DOHH2 (cell line): ENCODE data around the gene BMX.

Experiments used
- H3F3A ChIP-seq: fragments of 200-600 bp; sonication (generic), shearing (Covaris generic); 2 replicates; pipeline ENCODE4 v1.6.0; 2016; ENCODE audit warnings: antibody characterized with exemption, mild to moderate bottlenecking; ENCODE audit not compliant: control insufficient read depth, insufficient read depth
- H3K27ac ChIP-seq: fragments of 200-600 bp; sonication (generic); 2 replicates; pipeline ENCODE4 v1.5.1; 2014; ENCODE audit warnings: low read depth, mild to moderate bottlenecking, low read length, moderate library complexity
- H3K27me3 ChIP-seq: fragments of 200-600 bp; sonication (generic); 2 replicates; pipeline ENCODE4 v1.6.1; 2014; ENCODE audit warnings: mild to moderate bottlenecking, low read length, mixed read lengths; ENCODE audit not compliant: control insufficient read depth
- H3K36me3 ChIP-seq: fragments of 200-600 bp; sonication (generic); 2 replicates; pipeline ENCODE4 v1.6.1; 2014; ENCODE audit warnings: mild to moderate bottlenecking, low read length, moderate library complexity, mixed read lengths; ENCODE audit not compliant: control insufficient read depth
- H3K4me1 ChIP-seq: fragments of 200-600 bp; sonication (generic); 2 replicates; pipeline ENCODE4 v1.6.1; 2014; ENCODE audit warnings: mild to moderate bottlenecking, low read length, mixed read lengths; ENCODE audit not compliant: control insufficient read depth
- H3K4me2 ChIP-seq: fragments of 200-600 bp; sonication (generic); 2 replicates; pipeline ENCODE4 v1.6.0; 2014; ENCODE audit warnings: mild to moderate bottlenecking, low read length, moderate library complexity
- H3K4me3 ChIP-seq: fragments of 200-600 bp; sonication (generic); 2 replicates; pipeline ENCODE4 v1.5.1; 2014; ENCODE audit warnings: mild to moderate bottlenecking, low read length, mixed read lengths
- H3K79me2 ChIP-seq: fragments of 200-600 bp; sonication (generic); 2 replicates; pipeline ENCODE4 v1.6.1; 2014; ENCODE audit warnings: mild to moderate bottlenecking, low read length, mixed read lengths; ENCODE audit not compliant: control insufficient read depth
- H3K9me2 ChIP-seq: fragments of 200-600 bp; sonication (generic); replicated peaks from 2 replicates; pipeline ENCODE4 v1.6.1; 2014; ENCODE audit warnings: mild to moderate bottlenecking, low read length, mixed read lengths; ENCODE audit not compliant: control insufficient read depth
- H3K9me3 ChIP-seq: fragments of 200-600 bp; sonication (generic); 2 replicates; pipeline ENCODE4 v1.6.1; 2014; ENCODE audit warnings: antibody characterized with exemption, low read length, mixed read lengths; ENCODE audit not compliant: control insufficient read depth, insufficient read depth
- H4K20me1 ChIP-seq: fragments of 200-600 bp; sonication (generic); 2 replicates; pipeline ENCODE4 v1.6.0; 2014; ENCODE audit warnings: low read depth, mild to moderate bottlenecking, antibody characterized with exemption, low read length, moderate library complexity; ENCODE audit not compliant: control insufficient read depth, insufficient read depth
- CTCF ChIP-seq: fragments of 200-600 bp; sonication (generic); IDR thresholded peaks from one replicate; pipeline ENCODE4 v1.5.1; 2014; ENCODE audit warnings: antibody characterized with exemption, mild to moderate bottlenecking, low read depth, low read length; ENCODE audit not compliant: poor library complexity, severe bottlenecking
- EZH2phosphoT487 ChIP-seq: fragments of 200-600 bp; sonication (generic); IDR thresholded peaks from 2 replicates; pipeline ENCODE4 v1.6.1; 2017; ENCODE audit warnings: borderline replicate concordance, mild to moderate bottlenecking, antibody characterized with exemption, low read length, moderate library complexity, mixed read lengths

The BMX gene

GRCh38 chrX:15515931-15516330 lies 15.3 kb downstream of the BMX start:
- H3K36me3 ChIP-seq: no peaks in the 10 kb centered on the region
- H3K9me3 ChIP-seq: no peaks in the 10 kb centered on the region
- no peaks in the 10 kb centered on the region for H3F3A ChIP-seq
- H3K79me2 ChIP-seq: no peaks in the 10 kb centered on the region
- H3K9me2 ChIP-seq: no peaks in the 10 kb centered on the region
- H3K4me1 ChIP-seq: no peaks in the 10 kb centered on the region
- TF ChIP-seq EZH2phosphoT487 (no peak), CTCF (no peak)
- H3K4me2 ChIP-seq: no peak overlapping the region
- no peaks in the 10 kb centered on the region for H4K20me1 ChIP-seq
- no peak overlapping the region for H3K27ac ChIP-seq
- H3K27me3 ChIP-seq: no peaks in the 10 kb centered on the region
- no peak overlapping the region for H3K4me3 ChIP-seq

GRCh38 chrX:15522464-15522863 lies 21.9 kb downstream of the BMX start:
- no peaks in the 10 kb centered on the region for H4K20me1 ChIP-seq
- H3K27ac ChIP-seq: no peak overlapping the region
- no peaks in the 10 kb centered on the region for H3K79me2 ChIP-seq
- H3K4me3 ChIP-seq: no peak overlapping the region
- H3K9me3 ChIP-seq: no peaks in the 10 kb centered on the region
- H3K27me3 ChIP-seq: no peaks in the 10 kb centered on the region
- TF ChIP-seq EZH2phosphoT487 (no peak), CTCF (no peak)
- no peaks in the 10 kb centered on the region for H3K9me2 ChIP-seq
- no peaks in the 10 kb centered on the region for H3F3A ChIP-seq
- no peak overlapping the region for H3K4me2 ChIP-seq
- H3K36me3 ChIP-seq: no peaks in the 10 kb centered on the region
- H3K4me1 ChIP-seq: no peaks in the 10 kb centered on the region

- H4K20me1 ChIP-seq: no peaks in the 10 kb centered on the region
- H3K4me2 ChIP-seq: no peak overlapping the region
- H3K4me1 ChIP-seq: no peaks in the 10 kb centered on the region
- no peaks in the 10 kb centered on the region for H3K36me3 ChIP-seq
- H3K79me2 ChIP-seq: no peaks in the 10 kb centered on the region
- no peaks in the 10 kb centered on the region for H3F3A ChIP-seq
- H3K27me3 ChIP-seq: no peaks in the 10 kb centered on the region
- H3K27ac ChIP-seq: no peak overlapping the region
- TF ChIP-seq EZH2phosphoT487: no peak
- TF ChIP-seq CTCF: no peak
- H3K4me3 ChIP-seq: no peak overlapping the region
- H3K9me3 ChIP-seq: no peaks in the 10 kb centered on the region
- no peaks in the 10 kb centered on the region for H3K9me2 ChIP-seq
Observed at GRCh38 chrX:15523088-15523487, 22.5 kb downstream of the BMX start.

- H3K9me3 ChIP-seq: no peaks in the 10 kb centered on the region
- no peaks in the 10 kb centered on the region for H3K79me2 ChIP-seq
- no peaks in the 10 kb centered on the region for H3K9me2 ChIP-seq
- H3K4me3 ChIP-seq: no peak overlapping the region
- no peak overlapping the region for H3K27ac ChIP-seq
- H3K4me1 ChIP-seq: no peaks in the 10 kb centered on the region
- H4K20me1 ChIP-seq: no peaks in the 10 kb centered on the region
- no peaks in the 10 kb centered on the region for H3F3A ChIP-seq
- no peaks in the 10 kb centered on the region for H3K27me3 ChIP-seq
- H3K4me2 ChIP-seq: no peak overlapping the region
- no peaks in the 10 kb centered on the region for H3K36me3 ChIP-seq
- TF ChIP-seq CTCF (no peak), EZH2phosphoT487 (no peak)
Observed at GRCh38 chrX:15524417-15524816, 23.8 kb downstream of the BMX start.
